HEK293T (cell line): ENCODE measurements around the gene ESR1.
"Not testable (repeated sequence)": the region's sequence is repeated elsewhere in the genome, so short reads cannot be mapped to it uniquely, and the experiment has no call there.

Experiments used
- CTCF ChIA-PET: fragments of 350-600 bp; formaldehyde crosslinking; extraction: SDS; loops from one replicate; lab custom pipeline; 2021; ENCODE audit warnings: antibody characterized with exemption, inconsistent platforms; lab: Yijun Ruan, JAX
- POLR2A ChIA-PET: fragments of 350-600 bp; formaldehyde crosslinking; extraction: SDS; loops from one replicate; lab custom pipeline; 2020; ENCODE audit warnings: antibody characterized with exemption, inconsistent platforms; lab: Yijun Ruan, JAX
- DNase-seq: peaks from one replicate; pipeline ENCODE4 v3.0.0; 2012; ENCODE audit warnings: mixed read lengths; ENCODE audit errors: extremely low spot score
- ARNT ChIP-seq: fragments of 450-650 bp; IDR thresholded peaks from 2 replicates; pipeline ENCODE4 v1.6.1; 2017; ENCODE audit warnings: mild to moderate bottlenecking
- BHLHE40 ChIP-seq: fragments of 450-650 bp; IDR thresholded peaks from 2 replicates; pipeline ENCODE4 v1.6.1; 2016; ENCODE audit warnings: mild to moderate bottlenecking, moderate library complexity, borderline replicate concordance
- CTBP1 ChIP-seq: fragments of 450-650 bp; IDR thresholded peaks from 2 replicates; pipeline ENCODE4 v1.6.1; 2016; ENCODE audit warnings: borderline replicate concordance
- ELF4 ChIP-seq: fragments of 450-650 bp; IDR thresholded peaks from 2 replicates; pipeline ENCODE4 v1.6.1; 2017; ENCODE audit warnings: antibody characterized with exemption
- FOXA1 ChIP-seq: fragments of 450-650 bp; IDR thresholded peaks from 2 replicates; pipeline ENCODE4 v1.6.1; 2016; ENCODE audit warnings: mild to moderate bottlenecking
- FOXK2 ChIP-seq: fragments of 450-650 bp; IDR thresholded peaks from 2 replicates; pipeline ENCODE4 v1.6.1; 2016; ENCODE audit warnings: mild to moderate bottlenecking
- FOXM1 ChIP-seq: fragments of 450-650 bp; IDR thresholded peaks from 2 replicates; pipeline ENCODE4 v1.6.1; 2017; ENCODE audit warnings: mild to moderate bottlenecking, borderline replicate concordance
- HDGF ChIP-seq: fragments of 450-650 bp; IDR thresholded peaks from 2 replicates; pipeline ENCODE4 v1.6.1; 2017; ENCODE audit warnings: antibody characterized with exemption, borderline replicate concordance
- L3MBTL2 ChIP-seq: fragments of 450-650 bp; conservative IDR thresholded peaks from 2 replicates; pipeline ENCODE4 v1.6.1; 2016; ENCODE audit warnings: mild to moderate bottlenecking
- LEF1 ChIP-seq: fragments of 450-650 bp; IDR thresholded peaks from 2 replicates; pipeline ENCODE4 v1.6.1; 2017; ENCODE audit warnings: mild to moderate bottlenecking, borderline replicate concordance
- NFRKB ChIP-seq: fragments of 450-650 bp; IDR thresholded peaks from 2 replicates; pipeline ENCODE4 v1.6.1; 2016; ENCODE audit warnings: mild to moderate bottlenecking, moderate library complexity
- PKNOX1 ChIP-seq: fragments of 450-650 bp; IDR thresholded peaks from 2 replicates; pipeline ENCODE4 v1.6.1; 2016
- SP1 ChIP-seq: fragments of 450-650 bp; IDR thresholded peaks from 2 replicates; pipeline ENCODE4 v1.6.1; 2017
- SUZ12 ChIP-seq: fragments of 450-650 bp; IDR thresholded peaks from 2 replicates; pipeline ENCODE4 v1.6.1; 2016; ENCODE audit warnings: mild to moderate bottlenecking
- TARDBP ChIP-seq: fragments of 450-650 bp; IDR thresholded peaks from 2 replicates; pipeline ENCODE4 v1.6.1; 2016
- ZNF384 ChIP-seq: fragments of 450-650 bp; IDR thresholded peaks from 2 replicates; pipeline ENCODE4 v1.6.1; 2016

The ESR1 gene

GRCh38 chr6:151962246-151962846, 154.9 kb downstream of the ESR1 start:
- POLR2A ChIA-PET, result no interaction called here
- CTCF ChIA-PET, result no interaction called here

DNA sequence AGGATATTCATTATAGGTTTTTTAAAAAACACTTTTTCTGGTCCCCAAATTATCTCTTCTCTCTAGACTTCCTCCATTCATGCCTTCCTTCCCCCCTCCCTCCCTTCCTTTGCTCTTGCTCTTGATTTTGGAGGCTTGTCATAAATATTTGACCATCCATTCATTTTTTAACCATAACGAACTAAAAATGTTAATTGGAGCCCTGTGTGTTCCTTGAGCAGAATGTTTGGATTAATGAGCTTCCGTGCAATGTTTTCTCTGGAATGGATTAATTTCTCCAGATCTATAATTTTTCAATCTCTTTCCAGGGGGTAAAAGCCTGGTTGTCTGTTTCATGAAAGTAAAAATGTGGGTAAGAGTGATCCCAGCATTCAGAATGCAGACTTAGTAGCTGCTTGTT, 155.5 kb downstream of the ESR1 start:
- no peak for TF ChIP-seq FOXK2
- TF ChIP-seq L3MBTL2, result no peak
- TF ChIP-seq HDGF, result no peak
- TF ChIP-seq SP1, result no peak
- TF ChIP-seq PKNOX1, result no peak
- TF ChIP-seq ELF4, result no peak
- TF ChIP-seq SUZ12, result no peak
- TF ChIP-seq FOXM1, result no peak
- no peak for TF ChIP-seq LEF1
- TF ChIP-seq TARDBP, result no peak
- TF ChIP-seq ARNT, result no peak
- no peak for TF ChIP-seq CTBP1
- TF ChIP-seq FOXA1, result no peak
- no peak for TF ChIP-seq NFRKB
- TF ChIP-seq ZNF384, result no peak
- TF ChIP-seq BHLHE40, result no peak
- no peak for DNase-seq
- ChIA-PET POLR2A (no interaction called here), CTCF (no interaction called here)

More at GRCh38 chr6:151962246-151962846, 154.9 kb downstream of the ESR1 start:
- no peak for TF ChIP-seq CTBP1
- TF ChIP-seq ZNF384, result no peak
- TF ChIP-seq TARDBP, result no peak
- no peak for TF ChIP-seq FOXA1
- no peak for TF ChIP-seq NFRKB
- no peak for TF ChIP-seq ELF4
- TF ChIP-seq FOXM1, result no peak
- no peak for TF ChIP-seq SUZ12
- no peak for TF ChIP-seq ARNT
- DNase-seq, result no peak

DNA sequence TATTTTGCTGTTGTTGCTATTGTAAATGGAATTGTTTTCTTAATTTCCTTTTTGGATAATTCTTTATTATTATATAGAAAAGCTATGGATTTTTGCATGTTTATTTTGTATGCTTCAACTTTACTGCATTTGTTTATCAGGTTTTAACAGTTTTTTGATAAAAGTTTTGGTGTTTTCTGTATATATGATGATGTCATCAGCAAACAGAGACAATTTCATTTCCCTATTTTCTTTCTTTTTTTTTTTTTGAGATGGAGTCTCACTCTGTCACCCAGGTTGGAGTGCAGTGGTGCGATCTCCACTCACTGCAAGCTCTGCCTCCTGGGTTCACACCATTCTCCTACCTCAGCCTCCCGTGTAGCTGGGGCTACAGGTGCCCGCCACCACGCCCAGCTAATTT, 156.9 kb downstream of the ESR1 start:
- DNase-seq, CTCF ChIA-PET, POLR2A ChIA-PET: not testable (repeated sequence)

DNA sequence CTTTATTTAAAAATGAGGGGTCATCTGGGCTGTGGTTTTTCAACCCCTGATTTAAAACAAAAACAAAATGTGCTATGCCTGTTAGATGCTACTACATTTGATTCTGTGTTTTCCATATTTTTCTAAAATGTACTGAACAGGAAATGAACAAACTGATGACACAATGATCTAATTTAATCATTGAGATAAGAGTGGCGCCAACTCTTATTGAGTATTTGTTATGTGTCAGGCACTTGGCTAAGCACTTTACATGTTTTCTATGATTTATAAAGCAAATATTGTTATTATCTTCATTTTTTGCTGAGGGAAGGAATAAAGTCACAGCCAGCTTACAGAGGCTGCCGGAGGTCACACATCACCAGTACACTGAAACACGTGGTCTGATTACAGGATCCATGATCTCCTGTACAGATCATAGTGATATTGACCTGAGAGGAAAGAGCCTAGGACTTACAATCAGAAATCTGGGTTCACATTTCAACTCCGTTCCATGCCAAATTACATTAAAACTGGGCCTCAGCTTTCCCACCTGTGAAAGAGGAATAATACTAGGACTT, 166.7 kb downstream of the ESR1 start:
- CTCF ChIA-PET, result no interaction called here
- no peak for DNase-seq
- POLR2A ChIA-PET, result no interaction called here
- TF ChIP-seq SP1 (no peak), FOXM1 (no peak), FOXK2 (no peak), NFRKB (no peak), CTBP1 (no peak), BHLHE40 (no peak), FOXA1 (no peak), SUZ12 (no peak), ELF4 (no peak), ARNT (no peak), PKNOX1 (no peak), L3MBTL2 (no peak), LEF1 (no peak), HDGF (no peak), TARDBP (no peak), ZNF384 (no peak)

DNA sequence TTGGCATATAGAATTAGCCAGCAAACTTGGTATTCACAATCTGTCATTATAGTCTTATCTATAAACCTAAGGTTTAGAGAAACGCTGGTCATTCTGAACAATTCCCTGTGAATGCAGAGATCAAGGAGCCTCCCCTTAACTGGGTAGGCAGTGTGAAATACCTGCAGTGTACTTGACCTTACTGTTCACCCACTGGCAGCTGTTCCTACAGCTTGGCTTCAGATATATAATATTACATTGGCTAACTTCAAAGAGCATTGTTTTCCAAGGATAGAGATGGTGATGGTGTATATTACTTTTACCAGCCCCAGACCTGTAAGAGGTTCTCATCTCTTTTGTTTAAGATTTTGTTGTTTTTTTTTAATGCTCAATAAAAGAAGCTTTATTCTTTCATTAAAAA, 168.3 kb downstream of the ESR1 start:
- no peak for TF ChIP-seq FOXK2
- ChIA-PET CTCF (no interaction called here), POLR2A (no interaction called here)
- DNase-seq, result no peak

- CTCF ChIA-PET, POLR2A ChIA-PET, DNase-seq: not testable (repeated sequence)
These were observed 180.7 kb downstream of the ESR1 start for GRCh38 chr6:151988199-151988598.

GRCh38 chr6:151992091-151992490, 184.6 kb downstream of the ESR1 start:
- CTCF ChIA-PET, result no interaction called here
- DNase-seq, result no peak
- POLR2A ChIA-PET, result interaction anchor here (0.7 kb wide), 1 partner anchor 11 kb away, joined by 3 read pairs; no protein-coding TSS in a partner anchor

More at GRCh38 chr6:151992091-151992490, 184.6 kb downstream of the ESR1 start:
- no peak for TF ChIP-seq BHLHE40
- no peak for TF ChIP-seq ELF4
- TF ChIP-seq ARNT, result no peak
- TF ChIP-seq LEF1, result no peak
- TF ChIP-seq PKNOX1, result no peak
- no peak for TF ChIP-seq HDGF
- no peak for TF ChIP-seq L3MBTL2
- no peak for TF ChIP-seq NFRKB
- TF ChIP-seq SP1, result no peak
- no peak for TF ChIP-seq FOXM1
- TF ChIP-seq ZNF384, result no peak
- TF ChIP-seq SUZ12, result no peak
- TF ChIP-seq FOXK2, result no peak
- TF ChIP-seq FOXA1, result no peak
- no peak for TF ChIP-seq TARDBP
- TF ChIP-seq CTBP1, result no peak
